K562 (cell line): Measurements from ENCODE around the gene CCDC106. TPM values are rescaled to one million over a fixed set of nuclear protein-coding genes. Genes with fewer than 3 reads are reported as not detected.
A peak's percentile ranks its signal among the peaks of the same experiment; 100 is the strongest.

Source experiments
- ATAC-seq: fragments of 200-7000 bp; cut with Tn5 transposase; 3 replicates; pipeline ENCODE4 v1.9.1; 2020; ENCODE audit warnings: moderate library complexity
- BruUV-seq: library from RNA; stranded (reverse); fragments of 400-500 nt; replicated peaks from 2 replicates; lab custom pipeline; 2021; lab: Mats Ljungman, UMichigan
- CTCF ChIA-PET: fragments of 300-600 bp; formaldehyde crosslinking; extraction: SDS; loops from one replicate; lab custom pipeline; 2021; ENCODE audit warnings: low intra/inter-chr PET ratio; lab: Yijun Ruan, JAX
- POLR2A ChIA-PET: fragments of 300-600, 350-650 bp; sonication (Branson Sonifier 250); formaldehyde crosslinking; extraction: SDS; loops from one replicate; lab custom pipeline; 2021; ENCODE audit warnings: antibody characterized with exemption, inconsistent platforms; lab: Yijun Ruan, JAX
- DNase-seq, 4 experiments: peaks; one replicate each; pipeline versions ENCODE4 v3.0.0 to v3.0.0-alpha.2; 2011 to 2018; ENCODE audit warnings: low spot score in 3 of 4, mixed read lengths in 3 of 4; ENCODE audit errors: extremely low read depth in 1 of 4
- FAIRE-seq: peaks from 2 replicates; lab custom pipeline; 2011; peaks lifted over from hg19 to GRCh38; lab: Jason Lieb, UNC
- H2AFZ ChIP-seq: 2 replicates; pipeline ENCODE4 v1.6.0; 2011; ENCODE audit warnings: low read depth, low read length, control low read depth, inconsistent platforms
- H3K27ac ChIP-seq: fragments of 200-600 bp; 3 replicates; pipeline ENCODE4 v1.8.0; 2011; ENCODE audit warnings: low read depth, mild to moderate bottlenecking, control low read depth, inconsistent platforms, low read length, moderate library complexity, mixed read lengths; ENCODE audit errors: extremely low read depth
- H3K27me3 ChIP-seq, 2 experiments: fragments of 300-600 bp in 1 of 2; 2 replicates in 1 of 2; 3 replicates in 1 of 2; pipeline versions ENCODE4 v1.6.0 to v1.8.0; 2011; ENCODE audit warnings: inconsistent platforms in 2 of 2, low read length in 2 of 2, mild to moderate bottlenecking in 1 of 2, mixed read lengths in 1 of 2, moderate library complexity in 1 of 2; ENCODE audit not compliant: control insufficient read depth in 2 of 2, insufficient read depth in 2 of 2
- H3K36me3 ChIP-seq: fragments of 300-600 bp; 3 replicates; pipeline ENCODE4 v1.8.0; 2011; ENCODE audit warnings: mild to moderate bottlenecking, low read length, inconsistent platforms; ENCODE audit not compliant: control insufficient read depth, insufficient read depth
- H3K4me1 ChIP-seq, 2 experiments: fragments of 200-600 bp in 1 of 2; replicated peaks in 1 of 2; 2 replicates in 1 of 2; 3 replicates in 1 of 2; pipeline versions ENCODE4 v1.5.1 to v1.8.0; 2011; ENCODE audit warnings: inconsistent platforms in 2 of 2, low read length in 2 of 2, mild to moderate bottlenecking in 1 of 2, mixed read lengths in 1 of 2, moderate library complexity in 1 of 2; ENCODE audit not compliant: control insufficient read depth in 2 of 2, insufficient read depth in 2 of 2
- H3K4me2 ChIP-seq: 2 replicates; pipeline ENCODE4 v1.6.1; 2011; ENCODE audit warnings: low read length, control low read depth, inconsistent platforms, mixed read lengths; ENCODE audit not compliant: insufficient read depth
- H3K4me3 ChIP-seq: fragments of 200-600 bp; sonication (generic), shearing (Covaris generic); 2 replicates; pipeline ENCODE4 v1.5.1; 2016; ENCODE audit warnings: control low read depth, inconsistent platforms
- H3K79me2 ChIP-seq: fragments of 200-600 bp; 3 replicates; pipeline ENCODE4 v1.8.0; 2011; ENCODE audit warnings: low read length, inconsistent platforms; ENCODE audit not compliant: control insufficient read depth, insufficient read depth
- H3K9ac ChIP-seq, 2 experiments: 2 replicates each; pipeline versions ENCODE4 v1.6.0 to v1.6.1; 2011; ENCODE audit warnings: low read depth in 2 of 2, low read length in 2 of 2, control low read depth in 1 of 2, inconsistent platforms in 1 of 2, mild to moderate bottlenecking in 1 of 2, mixed read lengths in 1 of 2; ENCODE audit not compliant: insufficient read depth in 1 of 2
- H3K9me1 ChIP-seq: one replicate; pipeline ENCODE4 v1.6.0; 2011; ENCODE audit warnings: inconsistent platforms, mild to moderate bottlenecking, low read length, moderate library complexity; ENCODE audit not compliant: control insufficient read depth, insufficient read depth
- H3K9me3 ChIP-seq: replicated peaks from 2 replicates; pipeline ENCODE4 v1.5.1; 2011; ENCODE audit warnings: low read depth, low read length, inconsistent platforms; ENCODE audit not compliant: control insufficient read depth, insufficient read depth
- H4K20me1 ChIP-seq: replicated peaks from 2 replicates; pipeline ENCODE4 v1.6.1; 2011; ENCODE audit warnings: low read length, inconsistent platforms, mixed read lengths; ENCODE audit not compliant: control insufficient read depth, insufficient read depth
- CBX1 ChIP-seq: sonication (generic); IDR thresholded peaks from 2 replicates; pipeline ENCODE4 v1.6.1; 2016; ENCODE audit warnings: antibody characterized with exemption, low read depth, mild to moderate bottlenecking
- CHCHD3 ChIP-seq: fragments of 250-450 bp; sonication (Bioruptor Pico); IDR thresholded peaks from 2 replicates; pipeline ENCODE4 v2.1.2; 2022; ENCODE audit warnings: mild to moderate bottlenecking
- EP300 ChIP-seq: IDR thresholded peaks from 2 replicates; pipeline ENCODE4 v1.6.1; 2012; ENCODE audit warnings: low read length, improper control_type of control experiment
- ESRRA ChIP-seq: fragments of 450-650 bp; IDR thresholded peaks from 2 replicates; pipeline ENCODE4 v1.6.1; 2014; ENCODE audit warnings: low read depth, mild to moderate bottlenecking, moderate library complexity, borderline replicate concordance
- IRF9 ChIP-seq: fragments of 450-650 bp; IDR thresholded peaks from 2 replicates; pipeline ENCODE4 v1.6.1; 2016; ENCODE audit warnings: missing biosample characterization, missing genetic modification characterization
- STAG1 ChIP-seq: sonication (generic); formaldehyde crosslinking; IDR thresholded peaks from 2 replicates; pipeline ENCODE4 v1.5.0; 2020; ENCODE audit warnings: missing genetic modification reagents, borderline replicate concordance
- TAF9B ChIP-seq: fragments of 450-650 bp; IDR thresholded peaks from 2 replicates; pipeline ENCODE4 v1.6.1; 2018; ENCODE audit warnings: mild to moderate bottlenecking; ENCODE audit not compliant: partially characterized antibody
- TCF3 ChIP-seq: sonication (generic); formaldehyde crosslinking; IDR thresholded peaks from 2 replicates; pipeline ENCODE4 v1.4.0; 2020; ENCODE audit warnings: mild to moderate bottlenecking, missing genetic modification reagents
- ZNF584 ChIP-seq: fragments of 200-800 bp; sonication (Bioruptor generic); IDR thresholded peaks from 2 replicates; pipeline ENCODE4 v1.6.1; 2016; ENCODE audit warnings: low read depth, mild to moderate bottlenecking, missing genetic modification characterization, missing compliant biosample characterization
- WGBS: fragments of 100-300 bp; shearing (Covaris generic); methylation state at CpG from one replicate; pipeline ENCODE4 v1.1.6; 2016; ENCODE audit warnings: low coverage, mixed read lengths; ENCODE audit not compliant: insufficient coverage; ENCODE audit errors: missing lambda C conversion rate; 5-methylcytosine and 5-hydroxymethylcytosine counted together
- in situ Hi-C: fragments of 300-500 bp; cut with MboI; formaldehyde crosslinking; loops from 4 replicates; pipeline ENCODE4 v1.15.0; 2018; ENCODE audit warnings: inconsistent platforms, mixed read lengths
- intact Hi-C: fragments of 100-400 bp; cut with micrococcal nuclease; formaldehyde crosslinking; loops from 2 replicates; pipeline ENCODE4 v1.14.2; 2022
- polyA plus RNA-seq, 8 experiments: library from polyadenylated mRNA; depleted of rRNA in 4 of 8; stranded (reverse) in 5 of 8; unstranded in 3 of 8; fragments of >200 nt; fragmentation: Nextera tagmentation in 2 of 8; fragmentation: Illumina TruSeq in 1 of 8; extraction: Ambion mirVana in 2 of 8; extraction: Trizol in 1 of 8; gene quantifications; 2 replicates each; pipeline versions ENCODE4 v1.2.1 to v1.2.3, GENCODE V29; 2011 to 2014; ENCODE audit warnings: inconsistent platforms in 1 of 8, missing spikeins in 1 of 8
- total RNA-seq, 7 experiments: library from RNA; depleted of rRNA in 6 of 7; stranded (reverse); fragments of >200 nt in 6 of 7; fragmentation: Illumina TruSeq in 2 of 7; extraction: Trizol in 2 of 7; gene quantifications; 2 replicates each; pipeline versions ENCODE4 v1.2.1 to v1.2.3, GENCODE V29; 2011 to 2021; ENCODE audit warnings: low replicate concordance in 1 of 7
- TF ChIP-seq, protein P1 (sequence below), 2 experiments: IDR thresholded peaks in 1 of 2; conservative IDR thresholded peaks in 1 of 2; 2 replicates each; pipeline ENCODE4 v1.6.1; 2016; ENCODE audit warnings: low read depth in 2 of 2, mild to moderate bottlenecking in 1 of 2, missing compliant biosample characterization in 1 of 2, missing genetic modification characterization in 1 of 2, moderate library complexity in 1 of 2

Gene CCDC106
- total and polyA plus RNA-seq, 9 of the 15 experiments (the other 6 are each of a cell fraction or from before 2014, with no cell fraction given) = 0.10 to 27.5 (median 15.0) TPM; not detected in 1

GRCh38 chr19:55625004-55625326, 23.0 kb upstream of the CCDC106 start (continued):
- TF ChIP-seq, protein P1, sequence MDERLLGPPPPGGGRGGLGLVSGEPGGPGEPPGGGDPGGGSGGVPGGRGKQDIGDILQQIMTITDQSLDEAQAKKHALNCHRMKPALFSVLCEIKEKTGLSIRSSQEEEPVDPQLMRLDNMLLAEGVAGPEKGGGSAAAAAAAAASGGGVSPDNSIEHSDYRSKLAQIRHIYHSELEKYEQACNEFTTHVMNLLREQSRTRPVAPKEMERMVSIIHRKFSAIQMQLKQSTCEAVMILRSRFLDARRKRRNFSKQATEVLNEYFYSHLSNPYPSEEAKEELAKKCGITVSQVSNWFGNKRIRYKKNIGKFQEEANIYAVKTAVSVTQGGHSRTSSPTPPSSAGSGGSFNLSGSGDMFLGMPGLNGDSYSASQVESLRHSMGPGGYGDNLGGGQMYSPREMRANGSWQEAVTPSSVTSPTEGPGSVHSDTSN (CRISPR knock-in tag; IDR thresholded peaks at IDR 0.05; ENCODE audit: low read depth) = no peak
- TF ChIP-seq, protein P1 (tag; conservative IDR thresholded peaks at IDR 0.05; ENCODE audit: low read depth) = 0 out of 2 replicates have a peak, but pooled peaks have one; percentile 21
- no peak for TF ChIP-seq CHCHD3
- no peak for TF ChIP-seq CBX1

DNA sequence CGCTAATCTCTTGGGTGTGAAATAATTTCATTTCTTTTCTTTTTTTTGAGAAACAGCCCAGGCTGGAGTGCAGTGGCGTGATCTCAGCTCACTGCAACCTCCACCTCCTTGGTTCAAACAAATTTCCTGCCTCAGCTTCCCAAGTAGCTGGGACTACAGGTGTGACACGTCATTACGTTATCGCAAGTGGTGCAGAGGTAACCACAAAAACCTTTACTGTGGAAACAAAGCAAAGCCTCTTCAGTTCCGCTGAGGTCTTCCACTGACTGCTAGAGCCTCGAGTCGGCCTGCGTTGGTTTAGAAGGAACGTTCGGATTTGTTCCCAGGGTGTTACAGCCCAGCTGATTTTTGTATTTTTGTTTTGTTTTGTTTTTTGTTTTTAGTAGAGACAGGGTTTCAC, 21.7 kb upstream of the CCDC106 start:
- no peak for TF ChIP-seq IRF9 (tag)
- TF ChIP-seq ZNF584 (CRISPR knock-in tag) = no peak
- no peak for TF ChIP-seq EP300
- TF ChIP-seq TAF9B = no peak
- TF ChIP-seq STAG1 (CRISPR knock-in tag) = no peak
- 0 out of 2 replicates have a peak, but pooled peaks have one; percentile 16 for TF ChIP-seq TCF3 (CRISPR knock-in tag)
- TF ChIP-seq ESRRA = no peak
- WGBS = 38% methylated on average over 11 of the region's 11 CpGs
- no TSS peak for BruUV-seq
- peaks cover 9 to 11% of the 10 kb centered on the region in 2 experiments; a peak in 4 of 5 replicates for H3K4me1 ChIP-seq
- no peak overlapping the region for H3K4me2 ChIP-seq
- no peak overlapping the region; a peak in 1 of 4 replicates for H3K9ac ChIP-seq
- H3K9me3 ChIP-seq = no peaks in the 10 kb centered on the region
- ChIA-PET POLR2A (interaction anchor here (0.8 to 3.8 kb wide), 3 partner anchors 10 to 122 kb away, joined by 3 to 18 read pairs (median 4); no protein-coding TSS in a partner anchor), CTCF (interaction anchor here (0.6 kb wide), 1 partner anchor 682 kb away, joined by 3 read pairs; no protein-coding TSS in a partner anchor)
- H3K36me3 ChIP-seq = no peaks in the 10 kb centered on the region; the same call in 2 of the 3 replicates
- peaks cover 7% of the 10 kb centered on the region; the same call in 2 of the 3 replicates for H3K79me2 ChIP-seq
- no peaks in the 10 kb centered on the region for H3K9me1 ChIP-seq
- no peaks in the 10 kb centered on the region; the same call in 1 of the 2 replicates for H4K20me1 ChIP-seq
- in situ Hi-C loops = loop anchor here (5.0 to 25.0 kb wide), 4 partner anchors 109 to 686 kb away; partner anchors contain the start of genes BRSK1, HSPBP1, TNNT1 and ZSCAN5A
- intact Hi-C loops = no loop called here
- no peak overlapping the region for H3K27ac ChIP-seq
- no peak for DNase-seq
- no peaks in the 10 kb centered on the region for H3K27me3 ChIP-seq
- FAIRE-seq = peak; percentile 59
- H3K4me3 ChIP-seq = no peak overlapping the region
- no peak for ATAC-seq
- no peak overlapping the region for H2AFZ ChIP-seq
